Amygdala (tissue), 56 donors: ENCODE data around the gene DISP3.
"Not testable (repeated sequence)": the region's sequence is repeated elsewhere in the genome, so short reads cannot be mapped to it uniquely, and the experiment has no call there.

Experiments used
- DNase-seq, 56 donors: peaks; one replicate each; lab custom pipeline; 2025; lab: John Stamatoyannopoulos, UW

The DISP3 gene

GRCh38 chr1:11569954-11570353, 91.0 kb downstream of the DISP3 start:
- no peak for DNase-seq

GRCh38 chr1:11570821-11571380, 91.9 kb downstream of the DISP3 start:
- no peak for DNase-seq

- DNase-seq: no peak
Observed at GRCh38 chr1:11571906-11572616, 93.1 kb downstream of the DISP3 start.

- DNase-seq: no peak
Observed at GRCh38 chr1:11573116-11573692, 94.2 kb downstream of the DISP3 start.

- DNase-seq: no peak
Observed at GRCh38 chr1:11575553-11575952, 96.6 kb downstream of the DISP3 start.

- no peak for DNase-seq
Observed at GRCh38 chr1:11576109-11576875, 97.3 kb downstream of the DISP3 start.

GRCh38 chr1:11578004-11578403, 99.0 kb downstream of the DISP3 start:
- DNase-seq: no peak

GRCh38 chr1:11579506-11579905, 100.6 kb downstream of the DISP3 start:
- DNase-seq: no peak

GRCh38 chr1:11580049-11580448, 101.1 kb downstream of the DISP3 start:
- not testable (repeated sequence) for DNase-seq

GRCh38 chr1:11581445-11581991, 102.6 kb downstream of the DISP3 start:
- no peak for DNase-seq

GRCh38 chr1:11585389-11585788, 106.4 kb downstream of the DISP3 start:
- no peak for DNase-seq
